MM.1S (cell line): ENCODE data around the gene GC.

Source experiments
- DNase-seq: peaks from one replicate; pipeline ENCODE4 v3.0.0-alpha.2; 2015
- H2AFZ ChIP-seq: fragments of 300-600 bp; sonication (generic); 2 replicates; pipeline ENCODE4 v1.6.0; 2016; ENCODE audit warnings: antibody characterized with exemption, low read length
- H3F3A ChIP-seq: fragments of 300-600 bp; sonication (generic); 2 replicates; pipeline ENCODE4 v1.6.1; 2016; ENCODE audit warnings: mild to moderate bottlenecking, antibody characterized with exemption, low read length, moderate library complexity, mixed read lengths; ENCODE audit not compliant: insufficient read depth
- H3K27ac ChIP-seq: fragments of 300-600 bp; sonication (generic); 2 replicates; pipeline ENCODE4 v1.5.1; 2016; ENCODE audit warnings: mild to moderate bottlenecking, low read length
- H3K27me3 ChIP-seq: fragments of 300-600 bp; sonication (generic); replicated peaks from 2 replicates; pipeline ENCODE4 v1.6.0; 2016; ENCODE audit warnings: low read length; ENCODE audit not compliant: insufficient read depth
- H3K36me3 ChIP-seq: fragments of 300-600 bp; sonication (generic); replicated peaks from 2 replicates; pipeline ENCODE4 v1.6.1; 2016; ENCODE audit warnings: mild to moderate bottlenecking, low read length, mixed read lengths; ENCODE audit not compliant: insufficient read depth
- H3K4me1 ChIP-seq: fragments of 300-600 bp; sonication (generic); 2 replicates; pipeline ENCODE4 v1.6.1; 2016; ENCODE audit warnings: low read length, mixed read lengths
- H3K4me2 ChIP-seq: fragments of 300-600 bp; sonication (generic); 2 replicates; pipeline ENCODE4 v1.6.0; 2016; ENCODE audit warnings: low read depth, low read length
- H3K4me3 ChIP-seq: fragments of 300-600 bp; sonication (generic); 2 replicates; pipeline ENCODE4 v1.5.1; 2016; ENCODE audit warnings: low read length, mixed read lengths
- H3K79me2 ChIP-seq: fragments of 300-600 bp; sonication (generic); 2 replicates; pipeline ENCODE4 v1.6.1; 2016; ENCODE audit warnings: mixed run types, low read length, mixed read lengths
- H3K9ac ChIP-seq: fragments of 300-600 bp; sonication (generic); 2 replicates; pipeline ENCODE4 v1.6.1; 2016; ENCODE audit warnings: low read length, mixed read lengths
- H3K9me2 ChIP-seq: fragments of 300-600 bp; sonication (generic); replicated peaks from 2 replicates; pipeline ENCODE4 v1.6.1; 2016; ENCODE audit warnings: mild to moderate bottlenecking, low read length, mixed read lengths; ENCODE audit not compliant: insufficient read depth
- H3K9me3 ChIP-seq: fragments of 300-600 bp; sonication (generic); replicated peaks from 2 replicates; pipeline ENCODE4 v1.6.1; 2016; ENCODE audit warnings: mild to moderate bottlenecking, low read length, mixed read lengths; ENCODE audit not compliant: insufficient read depth
- H4K20me1 ChIP-seq: fragments of 300-600 bp; sonication (generic); 2 replicates; pipeline ENCODE4 v1.6.1; 2016; ENCODE audit warnings: mild to moderate bottlenecking, low read length, moderate library complexity, mixed read lengths; ENCODE audit not compliant: insufficient read depth
- CTCF ChIP-seq: fragments of 300-600 bp; sonication (generic); IDR thresholded peaks from 2 replicates; pipeline ENCODE4 v1.5.1; 2016; ENCODE audit warnings: antibody characterized with exemption, low read length, mixed read lengths
- EZH2 ChIP-seq: fragments of 300-600 bp; sonication (generic); optimal IDR thresholded peaks from 2 replicates; pipeline ENCODE3; 2017; ENCODE audit warnings: low read depth, mild to moderate bottlenecking, antibody characterized with exemption, low read length, mixed read lengths
- EZH2phosphoT487 ChIP-seq: fragments of 300-600 bp; sonication (generic); IDR thresholded peaks from 2 replicates; pipeline ENCODE4 v1.6.1; 2018; ENCODE audit warnings: antibody characterized with exemption, low read length

The GC gene

GRCh38 chr4:71732706-71733105 lies 51.2 kb downstream of the GC start:
- Histone ChIP-seq H3K4me3 (no peak overlapping the region), H2AFZ (no peak overlapping the region), H4K20me1 (no peaks in the 10 kb centered on the region), H3K27me3 (no peaks in the 10 kb centered on the region), H3K36me3 (no peaks in the 10 kb centered on the region), H3K4me1 (no peaks in the 10 kb centered on the region), H3K4me2 (no peak overlapping the region), H3K79me2 (no peaks in the 10 kb centered on the region), H3K9me2 (no peaks in the 10 kb centered on the region), H3K27ac (no peak overlapping the region), H3F3A (no peaks in the 10 kb centered on the region), H3K9ac (no peak overlapping the region), H3K9me3 (no peaks in the 10 kb centered on the region)
- DNase-seq, result peak; percentile 61
- TF ChIP-seq EZH2phosphoT487, result no peak
- no peak for TF ChIP-seq EZH2
- peak; percentile 59 for TF ChIP-seq CTCF

DNA sequence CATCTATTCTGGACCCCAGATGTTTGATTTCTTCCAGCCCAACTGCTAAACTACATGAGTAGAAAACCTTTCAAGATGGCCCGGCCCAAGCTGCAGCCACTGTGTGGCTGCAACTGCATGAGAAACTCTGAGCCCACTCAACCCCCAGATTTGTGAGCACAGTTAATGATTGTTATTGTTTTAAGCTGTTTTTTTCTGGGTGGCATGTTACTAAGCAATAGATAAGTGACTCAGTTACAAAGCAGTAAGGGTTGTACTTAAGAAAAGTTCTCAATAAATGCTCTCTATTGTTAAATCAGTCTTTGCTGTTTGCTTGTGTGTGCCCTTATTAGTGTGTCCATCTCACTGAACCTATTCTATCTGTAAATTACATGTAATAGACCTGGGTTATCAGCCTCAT lies 51.8 kb downstream of the GC start:
- H3K9me2 ChIP-seq, result no peaks in the 10 kb centered on the region
- no peak for DNase-seq
- H3K27me3 ChIP-seq, result no peaks in the 10 kb centered on the region
- H3K4me1 ChIP-seq, result no peaks in the 10 kb centered on the region
- H4K20me1 ChIP-seq, result no peaks in the 10 kb centered on the region
- no peaks in the 10 kb centered on the region for H3K79me2 ChIP-seq
- H2AFZ ChIP-seq, result no peak overlapping the region
- no peak overlapping the region for H3K4me3 ChIP-seq
- no peak overlapping the region for H3K9ac ChIP-seq
- no peak overlapping the region for H3K4me2 ChIP-seq
- H3F3A ChIP-seq, result no peaks in the 10 kb centered on the region
- TF ChIP-seq CTCF (no peak), EZH2 (no peak), EZH2phosphoT487 (no peak)
- H3K27ac ChIP-seq, result no peak overlapping the region
- H3K36me3 ChIP-seq, result no peaks in the 10 kb centered on the region
- no peaks in the 10 kb centered on the region for H3K9me3 ChIP-seq

DNA sequence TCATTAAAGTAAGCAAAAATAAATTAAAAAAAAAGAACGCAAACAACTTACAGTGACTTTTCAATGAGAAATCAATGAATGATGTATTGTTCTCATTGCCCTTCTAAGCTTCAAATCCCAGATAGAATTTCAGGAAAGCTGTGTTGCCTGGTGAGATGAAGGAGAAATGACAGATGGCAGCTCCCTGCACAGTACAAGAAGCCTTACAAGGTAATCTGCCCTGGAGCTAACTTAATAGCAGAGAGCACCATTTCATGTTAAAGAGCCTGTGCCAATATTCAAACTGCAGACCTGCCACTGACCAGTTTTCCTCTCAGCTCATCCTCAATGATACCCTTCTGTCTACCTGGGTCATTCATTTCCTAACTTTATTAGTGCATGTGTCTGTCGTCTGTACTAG lies 54.0 kb downstream of the GC start:
- Histone ChIP-seq H3K36me3 (no peaks in the 10 kb centered on the region), H2AFZ (no peak overlapping the region), H3F3A (no peaks in the 10 kb centered on the region), H3K9ac (no peak overlapping the region), H3K4me3 (no peak overlapping the region), H3K4me1 (no peaks in the 10 kb centered on the region), H3K9me2 (no peaks in the 10 kb centered on the region), H3K79me2 (no peaks in the 10 kb centered on the region), H4K20me1 (no peaks in the 10 kb centered on the region), H3K27ac (no peak overlapping the region), H3K9me3 (no peaks in the 10 kb centered on the region), H3K27me3 (no peaks in the 10 kb centered on the region), H3K4me2 (no peak overlapping the region)
- DNase-seq, result no peak
- TF ChIP-seq EZH2phosphoT487 (no peak), EZH2 (no peak), CTCF (no peak)
